HUDEP-2 (cell line): ENCODE data around the gene CNIH2.
"Not testable (repeated sequence)": the region's sequence is repeated elsewhere in the genome, so short reads cannot be mapped to it uniquely, and the experiment has no call there.

Source experiments
- DNase-seq, 76 experiments: peaks; one replicate each; lab custom pipeline; 2025; ENCODE audit not compliant: unreplicated experiment in 76 of 76; lab: John Stamatoyannopoulos, UW

Gene CNIH2

DNA sequence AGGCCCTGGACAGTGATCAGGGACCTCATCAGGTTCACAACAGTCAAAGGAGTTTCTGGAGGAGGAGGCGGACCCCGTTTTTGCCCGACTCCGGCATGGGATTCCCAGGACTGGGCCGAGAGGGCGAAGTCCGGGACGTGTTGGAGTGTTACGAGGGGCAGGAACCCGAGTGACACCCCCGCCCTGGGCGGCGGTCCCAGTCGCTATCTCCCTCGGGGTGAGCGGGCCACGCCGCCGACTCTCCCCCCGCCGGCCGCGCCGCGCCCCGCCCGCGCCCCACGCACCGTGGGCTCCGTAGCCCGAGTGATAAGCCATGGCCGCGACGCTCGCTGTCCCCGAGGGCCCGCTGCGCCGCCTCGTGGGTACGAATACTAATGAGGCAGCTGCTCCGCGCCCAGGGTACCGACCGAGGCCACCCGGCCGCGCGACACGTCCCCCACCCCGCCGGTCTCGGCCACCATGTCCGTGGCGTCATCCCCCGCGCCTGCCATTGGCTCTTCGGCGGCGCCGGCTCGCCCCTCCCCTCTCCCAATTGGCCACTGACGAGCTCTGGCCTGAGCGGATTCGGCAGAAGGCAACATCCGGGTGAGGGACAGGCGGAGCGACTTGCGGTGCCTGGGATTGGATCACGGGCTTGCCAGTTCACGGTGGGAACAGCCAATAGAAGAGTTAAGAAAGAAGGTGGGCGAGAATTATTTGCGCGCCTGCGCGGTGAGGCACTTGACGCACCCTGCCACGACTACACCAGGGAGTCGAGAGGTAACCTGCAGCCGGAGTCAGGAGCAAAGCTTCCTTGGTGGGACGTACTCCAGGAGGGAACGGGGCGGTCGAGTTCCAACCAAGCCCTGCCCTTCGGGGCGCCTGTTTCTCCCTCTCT lies 10.9 kb downstream of the CNIH2 start, which contains the start of gene YIF1A:
Gene YIF1A, minus strand, starts transcription at position 473 of the 877 bp plus-strand sequence. Its CDS starts 158 bp downstream, at position 315.
- peak in 75 of 76 experiments; percentile 81 to 100 (median 98) for DNase-seq

DNA sequence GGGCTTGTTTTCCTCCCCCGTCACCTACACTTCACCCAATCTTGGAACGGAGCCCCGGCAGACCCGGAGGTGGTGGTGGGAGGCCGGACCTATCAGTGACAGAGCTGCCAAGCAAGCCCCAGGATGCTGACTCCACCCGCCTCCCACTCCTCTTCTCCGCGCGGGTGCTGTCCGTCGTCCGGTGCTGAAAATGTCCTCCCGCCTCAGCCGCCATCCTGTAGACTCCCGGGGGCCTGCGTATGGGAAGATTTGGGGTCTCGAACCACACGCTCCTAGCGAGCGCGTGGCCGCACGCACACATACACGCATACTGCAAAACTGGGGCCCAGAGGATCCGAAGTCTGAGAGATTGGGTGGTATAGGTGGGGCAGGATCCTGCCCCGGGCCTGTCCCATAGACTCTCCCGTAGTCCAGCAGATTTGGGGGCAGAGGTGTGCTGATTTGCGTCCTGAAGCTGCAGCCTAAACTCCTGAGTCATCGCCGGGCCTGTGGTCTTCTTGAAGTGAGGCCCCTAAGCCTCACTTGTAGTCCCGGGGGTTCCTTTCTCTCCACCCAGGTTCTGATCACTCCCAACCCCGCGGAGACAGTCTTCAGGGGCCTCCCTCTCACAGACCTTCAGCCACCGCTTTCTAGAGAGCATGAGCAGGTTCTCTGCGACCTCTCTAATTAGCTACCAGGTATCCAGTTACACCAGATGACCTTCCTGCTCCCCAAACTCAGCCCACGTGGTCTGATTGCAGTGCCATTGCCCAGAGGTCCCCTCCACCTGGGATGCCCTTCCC lies 11.8 kb downstream of the CNIH2 start:
- DNase-seq = peak in 59 of 76 experiments; percentile 33 to 86 (median 66)

DNA sequence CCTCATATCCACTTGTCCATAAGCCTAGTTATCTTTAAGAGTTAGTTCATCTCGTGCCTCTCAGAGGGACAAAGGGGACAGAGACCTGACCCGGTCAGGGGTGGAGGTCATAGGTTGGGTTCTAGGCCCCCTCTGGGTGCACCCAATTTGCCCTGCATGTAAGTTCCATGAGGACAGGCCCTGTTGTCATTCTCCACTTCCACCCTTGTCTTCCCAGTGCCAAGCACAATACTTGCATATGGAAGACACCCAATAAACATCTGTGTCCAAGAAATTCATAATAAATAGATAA lies 12.3 kb downstream of the CNIH2 start:
- DNase-seq = no peak

DNA sequence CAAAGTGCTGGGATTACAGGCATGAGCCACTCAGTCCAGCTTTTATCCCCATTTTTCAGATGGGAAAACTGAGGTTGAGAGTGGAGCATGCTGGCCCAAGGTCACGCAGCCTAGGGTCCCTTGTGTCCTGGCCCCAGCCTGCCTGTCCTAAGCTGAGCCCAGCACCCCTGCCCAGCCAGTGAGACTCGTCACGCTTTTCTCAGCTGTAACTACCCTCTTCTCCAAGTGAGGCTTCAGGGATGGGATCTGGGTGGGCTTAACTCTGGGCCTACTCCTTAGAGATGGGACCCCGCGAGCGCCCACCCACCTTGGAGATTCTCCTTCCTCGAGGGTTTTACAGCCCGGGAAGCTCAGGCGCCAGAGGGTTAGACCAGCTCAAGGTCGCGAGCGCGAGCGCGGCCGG lies 13.3 kb downstream of the CNIH2 start:
- no peak for DNase-seq

DNA sequence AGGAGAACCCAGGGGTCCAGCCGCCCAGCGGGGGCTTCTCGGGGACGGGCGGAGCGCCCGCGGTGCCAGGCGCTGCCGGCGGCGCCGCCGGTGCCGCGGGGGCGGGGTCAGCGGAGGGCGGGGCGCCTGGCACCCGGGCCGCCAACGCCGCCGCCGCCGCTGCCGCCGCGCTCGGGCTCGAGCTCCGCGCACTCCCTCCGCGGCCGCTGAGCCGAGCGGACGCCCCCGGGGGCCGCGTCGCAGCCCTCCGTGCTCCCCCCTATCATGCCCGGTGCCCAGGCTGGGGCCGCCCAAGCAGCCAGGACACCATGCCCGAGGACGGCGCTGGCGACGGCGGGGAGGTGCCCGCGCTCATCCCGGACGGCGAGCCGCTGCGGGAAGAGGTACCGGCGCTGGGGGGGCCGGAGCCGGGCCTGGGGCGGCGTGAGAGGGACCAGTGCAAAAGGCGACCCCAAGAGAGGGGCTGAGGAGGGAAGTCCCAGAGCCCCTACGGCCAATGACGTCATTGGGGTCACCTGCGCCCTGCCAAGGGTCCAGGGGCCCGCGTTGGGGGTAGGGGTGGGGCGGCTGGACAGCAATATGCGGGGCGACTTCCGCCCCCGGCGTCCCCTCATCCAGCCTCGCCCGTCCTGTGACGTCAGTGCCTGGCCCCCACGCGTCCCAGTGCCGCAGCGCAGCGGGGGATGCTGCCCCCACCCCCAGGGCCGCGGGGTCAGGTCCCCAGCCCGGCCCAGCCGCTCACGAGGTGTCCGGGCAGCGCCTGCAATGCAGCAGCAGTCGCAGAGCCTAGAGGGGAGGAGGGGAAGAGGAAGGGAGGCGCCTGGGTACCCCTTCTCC lies 13.9 kb downstream of the CNIH2 start, which contains the start of gene TMEM151A:
Gene TMEM151A, plus strand, starts transcription at position 189 of the 837 bp plus-strand sequence. Its CDS starts 120 bp downstream, at position 309.
- DNase-seq = no peak

DNA sequence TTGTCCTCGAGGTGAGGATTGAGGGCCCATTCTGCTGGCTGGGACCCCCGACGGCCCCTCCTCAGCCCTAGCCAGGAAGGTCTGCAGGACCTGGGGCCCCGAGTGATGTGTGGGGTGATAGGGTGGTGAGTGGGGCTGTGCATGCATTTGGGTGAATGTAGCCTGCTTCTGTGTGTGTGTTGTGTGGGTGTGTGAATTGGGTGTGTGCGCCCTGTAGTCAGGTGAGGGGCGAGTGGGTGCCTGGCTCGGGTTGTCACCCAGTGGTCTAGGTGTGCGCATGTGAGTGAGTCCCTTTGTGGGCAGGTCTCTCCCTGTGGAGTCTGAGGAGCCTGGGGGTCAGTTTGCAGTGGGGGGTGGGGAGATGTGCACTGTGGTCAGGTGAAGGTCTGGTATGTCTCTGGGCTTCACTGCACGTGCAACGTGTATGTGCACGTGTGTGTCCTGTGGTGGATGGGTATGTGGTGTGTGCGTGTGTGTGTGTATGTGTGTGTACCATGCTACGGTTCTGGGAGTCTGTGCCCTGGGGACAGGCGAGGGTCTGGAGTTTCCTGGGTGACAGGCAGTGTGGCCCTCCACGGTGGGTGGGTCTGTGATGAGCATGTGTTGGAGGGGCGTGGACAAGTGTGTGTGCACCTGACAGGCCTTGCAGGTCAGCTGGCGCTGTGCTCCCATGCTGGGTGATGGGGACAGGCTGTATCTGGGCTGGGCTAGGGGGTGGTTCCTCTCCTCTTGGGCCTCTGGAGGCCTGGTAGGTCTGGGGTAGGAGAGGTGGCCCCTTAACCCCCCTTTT lies 14.8 kb downstream of the CNIH2 start:
- no peak for DNase-seq

DNA sequence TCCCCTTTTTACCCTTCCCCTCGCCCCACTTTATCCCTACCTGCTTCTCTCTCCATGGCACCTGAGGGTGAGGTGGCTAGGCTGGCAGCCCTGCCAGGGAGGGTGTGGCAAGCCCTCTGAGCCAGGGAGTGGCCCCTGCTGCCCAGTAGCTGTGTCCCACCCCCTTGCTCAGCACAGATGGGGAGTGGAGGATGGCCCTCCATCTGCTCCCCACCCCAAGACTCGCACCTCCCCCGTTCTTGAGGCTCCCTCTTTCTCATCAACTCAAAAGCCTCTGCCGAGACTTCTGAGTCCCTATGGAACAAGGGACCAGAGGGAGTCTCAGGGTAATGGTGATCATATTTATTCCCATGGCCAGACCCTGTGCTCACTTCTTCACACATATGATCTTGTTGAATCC lies 15.4 kb downstream of the CNIH2 start:
- no peak for DNase-seq

DNA sequence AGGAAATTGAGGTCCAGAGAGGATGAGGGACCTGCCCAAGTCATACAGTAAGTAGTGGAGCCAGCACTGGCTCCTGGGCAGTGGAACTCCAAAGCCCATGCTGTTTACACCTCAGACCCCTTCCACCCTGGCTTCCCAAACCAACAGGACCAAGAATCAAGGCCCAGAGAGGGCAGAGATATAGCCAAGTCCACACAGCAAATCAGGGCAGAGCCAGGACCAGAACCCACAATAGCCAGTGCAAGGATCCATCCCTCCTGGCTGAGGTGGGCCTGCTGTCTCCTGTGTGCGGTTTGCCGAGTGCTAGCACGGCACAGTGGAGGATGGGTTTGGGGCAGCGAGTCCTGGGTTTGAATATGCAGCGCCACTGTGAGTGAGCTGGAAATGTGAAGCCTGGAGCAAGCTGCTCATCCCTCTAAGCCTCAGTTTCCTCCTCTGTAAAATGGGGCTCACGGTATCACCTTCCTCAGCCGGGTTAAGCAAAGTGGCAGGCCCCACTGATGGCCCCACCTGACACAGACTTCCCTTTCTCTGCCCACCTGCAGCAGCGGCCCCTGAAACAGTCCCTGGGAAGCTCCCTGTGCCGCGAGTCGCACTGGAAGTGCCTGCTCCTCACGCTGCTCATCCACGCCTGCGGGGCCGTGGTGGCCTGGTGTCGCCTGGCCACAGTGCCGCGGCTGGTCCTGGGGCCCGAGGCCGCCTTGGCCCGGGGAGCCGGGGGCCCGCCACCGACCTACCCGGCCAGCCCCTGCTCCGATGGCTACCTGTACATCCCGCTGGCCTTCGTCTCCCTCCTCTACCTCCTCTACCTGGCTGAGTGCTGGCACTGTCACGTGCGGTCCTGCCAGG lies 16.0 kb downstream of the CNIH2 start:
- DNase-seq = no peak

DNA sequence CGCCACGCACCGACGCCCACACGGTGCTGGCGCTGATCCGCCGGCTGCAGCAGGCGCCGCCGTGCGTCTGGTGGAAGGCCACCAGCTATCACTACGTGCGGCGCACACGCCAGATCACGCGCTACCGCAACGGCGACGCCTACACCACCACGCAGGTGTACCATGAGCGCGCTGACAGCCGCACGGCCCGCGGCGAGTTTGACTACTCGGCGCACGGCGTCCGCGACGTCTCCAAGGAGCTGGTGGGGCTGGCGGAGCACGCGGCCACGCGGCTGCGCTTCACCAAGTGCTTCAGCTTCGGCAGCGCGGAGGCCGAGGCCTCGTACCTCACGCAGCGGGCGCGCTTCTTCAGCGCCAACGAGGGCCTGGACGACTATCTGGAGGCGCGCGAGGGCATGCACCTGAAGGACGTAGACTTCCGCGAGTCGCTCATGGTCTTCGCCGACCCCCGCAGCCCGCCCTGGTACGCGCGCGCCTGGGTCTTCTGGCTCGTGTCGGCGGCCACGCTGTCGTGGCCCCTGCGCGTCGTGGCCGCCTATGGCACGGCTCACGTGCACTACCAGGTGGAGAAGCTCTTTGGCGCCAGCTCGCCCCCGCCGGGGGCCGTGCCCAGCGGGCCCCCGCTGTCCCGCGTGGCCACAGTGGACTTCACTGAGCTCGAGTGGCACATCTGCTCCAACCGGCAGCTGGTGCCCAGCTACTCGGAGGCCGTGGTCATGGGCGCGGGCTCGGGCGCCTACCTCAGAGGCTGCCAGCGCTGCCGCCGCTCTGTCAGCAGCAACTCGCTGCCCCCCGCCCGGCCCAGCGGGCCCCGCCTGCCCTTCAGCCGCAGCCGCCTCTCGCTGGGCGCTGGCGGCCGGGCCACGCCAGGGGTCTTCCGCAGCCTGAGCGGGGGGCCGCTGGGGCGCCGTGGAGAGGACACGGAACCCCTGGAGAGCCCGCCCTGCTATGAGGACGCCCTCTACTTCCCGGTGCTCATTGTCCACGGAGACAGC lies 16.9 kb downstream of the CNIH2 start:
- no peak for DNase-seq

DNA sequence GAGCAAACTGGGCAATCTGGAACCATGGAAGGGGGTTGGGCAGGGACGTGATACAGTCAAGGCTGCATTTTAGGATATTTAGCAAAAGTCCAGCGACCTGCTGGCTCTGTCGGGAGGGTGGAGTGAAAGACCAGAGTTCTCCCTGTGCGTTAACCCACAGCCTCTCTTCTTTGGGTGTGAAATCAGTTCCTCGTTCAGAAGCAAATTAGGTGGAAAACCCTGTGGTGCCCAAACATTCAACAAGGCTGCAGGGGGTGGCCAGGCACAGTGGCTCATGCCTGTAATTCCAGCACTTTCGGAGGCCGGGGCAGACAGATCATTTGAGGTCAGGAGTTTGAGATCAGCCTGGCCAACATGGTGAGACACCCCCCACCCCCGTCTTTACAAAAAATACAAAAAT lies 19.6 kb downstream of the CNIH2 start:
- no peak for DNase-seq

DNA sequence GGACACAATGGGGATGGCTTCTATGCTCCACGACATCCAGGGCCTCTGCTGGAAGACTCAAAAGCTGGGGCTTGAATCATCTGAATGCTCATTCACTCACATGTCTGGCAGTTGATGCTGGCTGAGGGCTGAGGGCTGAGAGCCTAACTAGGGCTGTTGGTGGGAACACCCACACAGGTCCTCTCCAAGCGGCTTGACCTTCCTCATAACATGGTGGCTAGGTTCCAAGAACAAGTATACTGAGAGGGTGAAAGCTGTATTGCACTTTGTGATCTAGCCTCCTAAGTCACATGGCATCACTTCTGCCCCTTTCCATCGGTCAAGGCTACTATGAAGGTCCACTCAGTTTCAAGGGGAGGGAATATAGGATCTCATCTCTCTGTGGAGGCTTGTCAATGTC lies 21.2 kb downstream of the CNIH2 start:
- DNase-seq = peak in 1 of 76 experiments; percentile 12

DNA sequence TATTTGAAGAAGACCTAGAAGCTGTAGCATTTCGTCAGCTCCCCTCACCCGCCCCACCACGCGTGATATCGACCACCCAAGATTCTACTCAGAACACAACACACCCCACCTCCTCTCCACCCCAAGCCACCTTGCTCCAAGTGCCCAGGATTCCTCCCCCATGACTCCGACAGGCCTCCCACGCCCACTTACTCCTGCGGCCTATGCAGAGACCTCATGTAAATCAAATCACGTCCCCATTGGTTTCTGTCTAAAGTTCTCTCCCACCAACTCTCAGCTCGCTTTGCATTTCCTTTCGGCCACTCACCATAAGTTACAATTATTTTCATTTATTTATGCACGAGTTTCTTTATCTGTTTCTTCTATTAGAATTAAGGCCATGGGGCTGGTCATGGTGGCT lies 24.7 kb downstream of the CNIH2 start:
- no peak for DNase-seq

DNA sequence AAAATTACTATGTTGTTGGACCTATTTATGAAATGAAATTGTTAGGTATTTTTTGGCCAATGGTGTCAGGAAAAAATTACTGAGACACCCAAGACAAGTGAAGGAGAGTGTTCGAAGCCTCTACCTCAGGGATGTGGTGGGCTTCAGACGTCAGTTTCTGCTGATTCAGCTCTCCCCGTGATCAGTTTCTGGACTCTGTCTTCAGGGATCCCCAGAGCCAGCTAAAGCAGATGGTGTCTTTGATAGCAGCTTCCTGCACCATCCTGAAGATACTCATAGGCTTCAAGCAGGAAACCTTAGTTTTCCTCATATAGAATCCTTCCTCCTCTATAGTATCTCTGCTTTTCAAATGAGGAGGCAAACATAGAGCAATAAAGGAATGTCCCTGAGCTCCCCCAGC lies 31.5 kb downstream of the CNIH2 start:
- no peak for DNase-seq

DNA sequence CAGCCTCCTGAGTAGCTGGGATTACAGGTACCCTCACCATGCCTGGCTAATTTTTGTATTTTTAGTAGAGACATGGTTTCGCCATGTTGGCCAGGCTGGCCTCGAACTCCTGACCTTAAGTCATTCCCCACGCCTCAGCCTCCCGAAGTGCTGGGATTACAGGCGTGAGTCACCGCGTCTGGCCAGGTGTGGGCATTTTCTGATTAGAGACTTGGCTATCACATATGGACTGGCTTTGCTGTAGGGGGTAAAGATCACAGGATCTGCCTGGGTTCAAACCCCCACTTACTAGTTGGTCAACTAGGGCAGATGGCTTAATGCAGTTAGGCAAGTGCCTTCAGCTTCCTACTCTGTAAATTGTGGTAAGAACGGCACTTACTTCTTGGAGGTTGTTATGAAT lies 32.3 kb downstream of the CNIH2 start:
- DNase-seq = no peak

DNA sequence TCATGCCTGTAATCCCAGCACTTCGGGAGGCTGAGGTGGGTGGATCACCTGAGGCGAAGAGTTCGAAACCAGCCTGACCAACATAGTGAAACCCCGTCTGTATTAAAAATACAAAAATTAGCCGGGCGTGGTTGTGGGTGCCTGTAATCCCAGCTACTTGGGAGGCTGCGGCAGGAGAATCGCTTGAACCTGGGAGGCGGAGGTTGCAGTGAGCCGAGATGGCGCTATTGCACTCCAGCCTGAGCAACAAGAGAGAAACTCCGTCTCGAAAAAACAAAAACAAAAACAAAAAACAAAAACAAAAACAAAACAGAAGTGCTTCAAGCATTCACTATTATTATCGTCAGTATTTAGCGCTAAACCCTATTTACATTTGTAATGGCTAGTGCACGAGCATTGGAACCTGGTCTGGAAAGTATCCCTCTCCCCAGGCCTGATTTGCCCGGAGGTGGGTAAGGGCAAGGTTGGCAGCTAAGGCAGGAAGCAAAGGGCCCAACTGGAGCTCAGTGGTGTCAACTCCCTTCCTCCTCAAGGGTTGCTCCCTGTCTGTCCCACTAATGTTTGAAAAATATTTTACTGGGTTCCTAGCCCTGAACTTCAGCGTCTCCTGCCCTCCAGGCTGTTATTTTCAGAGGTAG lies 32.9 kb downstream of the CNIH2 start:
- not testable (repeated sequence) for DNase-seq

DNA sequence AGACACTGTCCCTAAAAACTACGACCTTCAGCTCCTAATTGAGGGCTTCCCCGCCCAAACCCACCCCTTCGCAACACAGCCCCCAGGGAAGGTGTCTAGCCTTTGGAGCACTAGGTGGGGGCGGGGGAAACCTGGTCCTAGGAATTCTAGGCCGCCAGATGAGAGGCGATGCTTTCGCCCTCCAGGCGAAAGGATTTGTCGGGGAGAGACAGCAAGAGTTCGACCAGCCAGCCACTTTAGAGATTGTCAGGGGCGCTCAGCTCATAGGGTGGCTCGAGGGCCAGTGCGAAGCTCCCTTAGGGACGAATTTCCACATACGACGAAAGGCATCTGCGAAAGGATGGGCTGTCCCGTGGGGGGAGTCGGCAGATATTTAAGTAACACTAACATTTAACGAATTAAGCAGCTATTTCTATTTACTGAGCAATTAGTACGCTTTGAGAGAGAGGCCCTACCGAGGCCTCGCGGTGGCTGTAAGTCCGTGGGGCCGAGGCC lies 33.5 kb downstream of the CNIH2 start:
- no peak for DNase-seq

DNA sequence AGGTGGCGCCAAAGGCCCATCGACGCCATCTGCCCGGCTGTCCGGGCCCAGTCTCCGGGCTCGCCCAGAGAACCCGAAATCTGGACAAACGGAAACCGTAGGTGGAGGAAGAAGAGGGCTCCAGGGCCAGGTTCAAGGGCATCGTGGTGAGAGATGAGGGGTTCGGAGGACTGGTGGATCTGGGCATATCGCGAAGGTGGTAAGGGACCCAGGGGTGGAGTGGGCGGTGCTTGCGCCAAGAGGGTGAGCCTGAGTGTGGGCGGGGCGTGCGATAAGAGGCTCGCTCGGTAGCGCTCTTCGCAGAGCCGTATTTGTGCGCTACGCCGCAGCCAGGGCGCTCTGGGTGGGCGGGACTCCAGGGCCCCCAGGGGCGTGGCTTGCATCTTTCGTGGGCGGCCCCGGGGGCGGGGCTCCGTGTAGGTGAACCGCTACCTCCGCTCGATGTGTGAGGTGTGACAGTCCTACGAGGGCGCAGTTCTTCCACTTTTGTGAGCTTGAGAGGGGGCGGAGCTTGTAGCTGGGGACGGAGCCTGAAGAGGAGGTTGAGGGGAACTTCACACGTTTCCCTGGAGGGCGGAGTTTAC lies 34.1 kb downstream of the CNIH2 start:
- peak in 75 of 76 experiments; percentile 50 to 98 (median 84) for DNase-seq
